T47D (cell line): ENCODE measurements around the gene CFAP47.
"Not testable (repeated sequence)": the region's sequence is repeated elsewhere in the genome, so short reads cannot be mapped to it uniquely, and the experiment has no call there.

Source experiments
- DNase-seq, 2 experiments: peaks; one replicate each; pipeline versions ENCODE4 v3.0.0 to v3.0.0-alpha.2; 2011 to 2012; ENCODE audit warnings: low read depth in 1 of 2, low spot score in 1 of 2
- JUND ChIP-seq: IDR thresholded peaks from 2 replicates; pipeline ENCODE4 v1.6.1; 2012; ENCODE audit warnings: low read depth
- in situ Hi-C: cut with HindIII; loops from 2 replicates; pipeline ENCODE4 v1.10.0; 2016; ENCODE audit warnings: low sequenced_read_pairs, low pct_unique_long_range_greater_than_20kb

CFAP47 gene, protein sequence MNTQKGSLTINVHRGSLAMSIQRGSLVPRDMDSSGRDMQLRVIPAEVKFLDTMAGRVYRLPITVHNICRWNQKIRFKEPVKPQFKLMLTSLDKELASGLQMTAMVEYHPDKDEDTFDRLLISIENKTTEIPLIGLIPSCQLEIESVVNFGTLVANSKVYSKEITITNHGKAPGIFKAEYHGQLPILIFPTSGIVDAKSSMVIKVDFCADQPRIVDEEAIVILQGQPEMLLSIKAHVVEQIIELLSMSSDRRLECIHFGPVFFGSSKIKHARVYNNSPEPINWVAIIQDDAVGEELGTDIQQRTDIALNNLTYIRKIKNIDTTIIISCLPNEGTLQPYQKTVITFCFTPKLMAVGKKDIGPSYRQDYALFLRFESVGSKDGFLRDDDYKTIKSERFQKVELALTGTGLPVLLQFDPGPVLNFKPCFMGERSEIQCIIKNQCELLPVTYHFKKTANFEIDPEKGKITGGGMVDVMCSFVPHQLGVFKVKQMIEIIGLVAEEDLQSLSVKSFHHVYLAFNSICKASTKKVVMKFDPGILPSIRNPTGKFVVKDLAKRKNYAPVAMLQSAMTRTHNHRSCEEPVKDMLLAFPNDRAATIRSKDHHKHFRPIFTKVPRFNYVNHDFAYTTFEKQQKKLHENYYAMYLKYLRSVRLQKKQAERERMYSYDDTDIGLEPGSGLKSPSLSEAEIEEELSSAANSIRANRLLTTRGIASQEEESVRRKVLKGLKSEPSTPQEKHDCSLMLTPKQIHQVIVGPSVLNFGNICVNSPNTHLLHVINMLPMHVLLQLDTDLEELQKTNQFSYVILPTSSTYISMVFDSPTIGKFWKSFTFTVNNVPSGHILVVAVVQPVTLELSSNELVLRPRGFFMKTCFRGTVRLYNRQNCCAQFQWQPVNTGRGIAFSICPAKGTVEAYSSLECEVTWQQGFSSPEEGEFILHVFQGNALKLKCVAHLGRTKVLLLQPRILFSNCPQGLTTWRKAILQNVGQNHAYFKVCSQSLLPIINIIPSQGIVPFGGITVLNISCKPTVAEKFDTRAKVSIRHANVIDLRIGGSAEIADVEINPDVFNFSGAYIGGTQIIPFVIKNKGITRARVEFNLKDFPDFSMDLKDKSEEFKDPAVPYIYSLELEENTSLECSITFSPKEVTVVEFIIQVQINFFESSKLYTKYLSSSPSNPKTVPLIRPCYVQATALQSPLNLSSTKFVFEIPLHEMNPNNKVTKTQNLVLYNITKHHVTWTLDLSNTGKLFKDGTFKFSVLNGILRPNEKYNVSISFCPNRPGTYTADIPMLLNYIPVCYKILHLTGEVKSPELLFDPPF (N-terminal part only)

DNA sequence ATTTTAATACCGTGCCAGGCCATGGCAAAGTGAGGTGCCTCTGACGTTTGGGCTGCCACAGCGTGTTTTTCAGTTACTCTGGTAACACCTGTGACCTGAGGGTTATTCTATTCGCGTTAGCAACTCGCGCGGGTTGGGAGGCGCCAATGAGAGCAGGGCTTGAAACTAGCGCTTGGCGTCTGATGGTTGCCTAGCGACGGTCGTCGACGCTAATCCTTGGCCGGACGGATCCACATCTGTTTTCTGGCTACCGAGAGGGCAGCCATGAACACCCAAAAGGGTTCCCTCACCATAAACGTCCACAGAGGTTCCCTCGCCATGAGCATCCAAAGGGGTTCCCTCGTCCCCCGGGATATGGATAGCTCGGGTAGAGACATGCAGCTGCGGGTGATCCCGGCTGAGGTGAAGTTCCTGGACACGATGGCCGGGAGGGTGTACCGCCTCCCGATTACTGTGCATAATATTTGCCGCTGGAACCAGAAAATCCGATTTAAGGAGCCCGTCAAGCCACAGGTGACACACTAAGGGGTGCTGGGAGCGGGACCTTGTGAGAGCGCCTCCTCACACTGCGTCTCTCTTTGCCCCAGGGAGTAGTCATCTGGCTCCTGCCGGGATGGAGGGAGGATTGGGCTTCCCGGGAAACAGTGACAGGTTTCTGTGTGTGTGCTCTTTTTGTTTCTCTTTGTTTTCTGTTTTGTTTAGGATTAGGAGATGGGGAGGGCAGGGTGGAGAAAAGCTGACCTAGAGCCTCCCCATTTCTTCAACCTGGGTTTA, at the start of gene CFAP47:
Gene CFAP47, plus strand, starts transcription at position 199 of the 774 bp plus-strand sequence. Its CDS starts 66 bp downstream, at position 265.
- in situ Hi-C loops = no loop called here
- DNase-seq = peak in 1 of 2 experiments; percentile 75
- TF ChIP-seq JUND = no peak

DNA sequence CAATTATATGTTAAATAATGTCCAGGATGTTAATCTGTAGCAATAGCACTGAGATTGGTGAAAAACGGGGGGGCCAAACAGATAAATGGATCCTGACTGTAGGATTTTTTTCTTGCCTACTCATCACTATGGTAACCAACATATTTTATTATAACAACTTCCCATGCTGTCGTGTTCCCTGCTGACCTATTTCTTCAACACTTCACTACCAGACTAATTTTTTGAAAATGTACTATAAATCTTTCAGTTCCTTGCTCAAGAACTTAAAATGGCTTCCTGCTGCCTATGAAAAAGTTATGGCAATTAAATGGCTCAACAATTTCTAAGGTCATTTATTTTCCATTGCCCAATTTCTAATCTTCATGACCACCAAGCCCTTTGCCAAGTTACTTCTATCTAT, 38.9 kb upstream of the CFAP47 start:
- in situ Hi-C loops = no loop called here
- DNase-seq = no peak
- TF ChIP-seq JUND = no peak

DNA sequence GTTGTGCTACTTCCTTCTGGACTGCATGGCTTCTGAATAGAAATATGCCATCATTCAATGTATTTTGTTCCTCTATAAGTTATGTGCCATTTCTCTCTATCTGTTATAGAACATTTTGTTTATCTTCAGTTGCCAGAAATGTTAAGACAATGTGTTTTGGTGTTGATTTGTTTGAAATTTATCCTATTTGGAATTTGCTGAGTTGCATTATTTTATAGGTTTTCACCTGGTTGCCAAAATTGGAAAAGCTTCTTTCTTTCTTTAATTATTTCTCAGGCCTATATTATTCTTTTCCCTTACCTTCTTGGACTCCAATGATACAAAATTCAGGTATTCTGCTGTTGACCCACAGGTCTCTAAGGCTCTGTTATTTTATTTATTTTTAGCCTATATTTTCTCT, 33.4 kb upstream of the CFAP47 start:
- TF ChIP-seq JUND = no peak
- DNase-seq = no peak
- in situ Hi-C loops = no loop called here

DNA sequence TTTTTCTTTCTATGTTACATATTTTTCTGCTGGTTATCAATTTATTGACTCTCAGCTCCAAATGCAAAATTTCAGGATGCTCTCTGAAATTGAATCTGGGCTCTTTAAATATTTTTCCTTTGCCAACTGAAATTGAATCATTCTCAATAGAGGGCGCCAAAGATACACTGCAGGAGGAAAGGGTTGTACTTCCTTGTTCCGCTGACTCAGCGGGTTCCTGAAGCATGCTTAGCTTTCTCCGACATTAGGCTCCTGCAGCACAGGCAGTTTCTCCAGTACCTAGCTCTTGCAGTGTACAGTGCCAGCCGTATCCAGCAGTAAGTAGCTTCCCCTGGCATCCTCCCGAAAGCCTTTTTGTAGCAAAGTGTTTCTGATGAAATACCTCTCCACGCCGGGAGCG, 28.8 kb upstream of the CFAP47 start:
- DNase-seq = peak; percentile 6 to 87
- in situ Hi-C loops = no loop called here
- TF ChIP-seq JUND = no peak

DNA sequence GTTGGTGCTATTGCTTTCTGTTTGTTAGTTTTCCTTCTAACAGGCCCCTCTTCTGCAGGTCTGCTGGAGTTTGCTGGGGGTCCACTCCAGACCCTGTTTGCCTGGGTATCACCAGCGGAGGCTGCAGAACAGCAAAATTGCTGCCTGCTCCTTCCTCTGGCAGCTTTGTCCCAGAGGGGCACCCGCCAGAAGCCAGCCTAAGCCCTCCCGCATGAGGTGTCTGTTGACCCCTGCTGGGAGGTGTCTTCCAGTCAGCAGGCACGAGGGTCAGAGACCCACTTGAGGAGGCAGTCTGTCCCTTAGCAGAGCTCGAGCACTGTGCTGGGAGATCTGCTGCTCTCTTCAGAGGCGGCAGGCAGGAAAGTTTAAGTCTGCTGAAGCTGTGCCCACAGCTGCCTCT, 67.3 kb downstream of the CFAP47 start:
- DNase-seq, in situ Hi-C loops: not testable (repeated sequence)

DNA sequence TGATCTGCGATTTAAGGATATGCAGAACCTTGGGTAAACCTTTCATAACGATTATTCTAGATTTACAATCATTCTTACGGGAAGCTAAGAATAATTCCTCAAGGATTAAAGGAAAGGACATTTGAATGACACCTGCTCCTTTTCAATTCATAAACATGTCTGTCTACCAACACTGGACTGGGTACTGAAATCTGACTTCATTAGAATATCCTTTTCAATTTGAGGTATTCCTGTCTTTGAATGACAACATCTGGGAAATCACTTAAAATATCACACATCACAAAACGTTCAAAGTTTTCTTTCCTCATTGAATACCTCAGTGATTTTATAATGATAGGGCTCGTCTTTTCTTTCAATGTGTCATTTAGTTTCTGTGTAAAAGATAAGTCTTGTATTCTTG, 87.7 kb downstream of the CFAP47 start:
- in situ Hi-C loops = no loop called here
- DNase-seq = no peak
- TF ChIP-seq JUND = no peak

DNA sequence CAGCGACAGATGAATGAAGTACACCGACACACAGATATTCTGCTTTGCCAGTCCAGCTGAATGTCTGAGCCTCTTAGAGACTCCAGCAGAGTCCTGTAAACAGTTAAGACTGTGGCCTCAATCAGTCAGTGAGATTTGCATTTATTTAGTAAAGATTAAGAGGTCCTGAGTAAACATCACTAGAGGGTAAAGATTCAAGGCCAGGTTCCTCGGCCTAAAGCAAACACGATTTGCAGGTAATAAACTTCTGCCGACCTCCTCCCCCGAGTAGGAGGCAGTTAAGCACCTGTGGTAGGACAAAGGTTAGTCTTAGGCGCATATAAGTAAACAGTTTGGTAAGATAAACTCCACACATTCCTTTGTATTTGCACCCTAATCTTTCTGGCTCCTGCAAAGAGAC, 99.6 kb downstream of the CFAP47 start:
- TF ChIP-seq JUND = no peak
- in situ Hi-C loops = no loop called here
- DNase-seq = no peak

DNA sequence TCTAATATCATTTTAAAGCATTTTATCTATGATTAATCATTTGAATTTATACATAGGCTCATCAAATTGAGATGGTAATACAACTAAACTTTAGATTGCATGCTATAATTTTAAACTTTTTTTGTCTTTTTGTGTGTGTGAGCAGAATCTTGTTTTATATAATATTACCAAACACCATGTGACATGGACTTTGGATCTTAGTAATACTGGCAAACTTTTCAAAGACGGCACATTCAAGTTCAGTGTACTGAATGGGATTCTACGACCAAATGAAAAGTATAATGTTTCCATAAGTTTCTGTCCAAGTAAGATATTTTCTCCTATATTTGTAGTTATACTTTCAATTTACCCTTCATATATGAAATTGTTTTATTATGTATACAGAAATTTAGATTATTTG, 116.0 kb downstream of the CFAP47 start:
- DNase-seq = no peak
- no peak for TF ChIP-seq JUND
- in situ Hi-C loops = no loop called here

DNA sequence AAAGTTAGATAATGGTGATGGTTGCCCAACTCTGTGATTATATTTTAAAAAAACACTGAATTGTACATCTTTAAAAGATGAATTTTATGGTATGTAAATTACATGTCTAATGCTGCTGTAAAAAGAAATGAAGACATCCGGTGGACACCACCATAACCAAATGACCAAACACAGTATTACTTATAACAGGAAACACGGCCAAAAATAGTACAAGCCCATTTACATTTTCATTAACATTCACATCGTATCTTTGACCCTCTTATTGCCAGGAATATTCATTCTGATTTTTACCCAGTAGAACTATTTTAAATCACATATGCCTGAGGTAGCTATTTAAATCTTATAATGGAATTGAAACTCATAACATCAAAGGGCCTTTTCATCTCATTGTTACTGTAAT, 143.2 kb downstream of the CFAP47 start:
- in situ Hi-C loops = no loop called here
- TF ChIP-seq JUND = no peak
- no peak for DNase-seq

DNA sequence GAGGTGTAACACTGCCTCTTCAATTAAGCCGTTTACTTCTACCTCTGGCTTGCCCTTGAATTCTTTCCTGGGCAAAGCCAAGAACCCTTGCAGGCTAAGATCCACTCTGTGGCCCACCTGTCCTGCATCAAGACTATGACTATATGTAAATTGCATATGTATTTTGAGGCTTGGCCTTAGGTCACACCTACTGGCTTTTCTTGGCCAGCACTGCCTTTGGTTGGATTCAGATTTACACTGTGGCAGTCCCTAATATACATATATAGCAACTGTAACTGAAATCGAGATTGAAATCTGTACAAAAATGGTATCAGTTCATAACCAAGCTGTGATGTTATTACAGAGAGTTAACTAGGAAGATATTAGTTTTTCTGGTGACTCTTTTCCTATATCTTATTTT, 151.5 kb downstream of the CFAP47 start:
- DNase-seq = no peak
- in situ Hi-C loops = no loop called here

DNA sequence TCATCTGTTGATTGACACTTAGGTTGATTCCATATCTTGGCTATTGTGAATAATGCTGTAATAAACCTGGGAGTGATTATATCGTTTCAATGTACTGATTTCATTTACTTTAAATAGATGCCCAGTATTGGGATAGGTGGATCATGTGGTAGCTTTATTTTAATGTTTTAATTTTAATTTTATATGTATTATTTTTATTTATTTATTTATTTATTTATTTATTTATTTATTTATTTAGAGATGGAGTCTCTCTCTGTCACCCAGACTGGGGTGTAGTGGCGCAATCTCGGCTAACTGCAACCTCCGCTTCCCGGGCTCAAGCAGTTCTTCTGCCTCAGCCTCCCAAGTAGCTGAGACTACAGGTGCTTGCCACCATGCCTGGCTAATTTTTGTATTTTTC, 155.5 kb downstream of the CFAP47 start:
- in situ Hi-C loops, DNase-seq: not testable (repeated sequence)

More for the DNA sequence above, 151.5 kb downstream of the CFAP47 start:
- no peak for TF ChIP-seq JUND

DNA sequence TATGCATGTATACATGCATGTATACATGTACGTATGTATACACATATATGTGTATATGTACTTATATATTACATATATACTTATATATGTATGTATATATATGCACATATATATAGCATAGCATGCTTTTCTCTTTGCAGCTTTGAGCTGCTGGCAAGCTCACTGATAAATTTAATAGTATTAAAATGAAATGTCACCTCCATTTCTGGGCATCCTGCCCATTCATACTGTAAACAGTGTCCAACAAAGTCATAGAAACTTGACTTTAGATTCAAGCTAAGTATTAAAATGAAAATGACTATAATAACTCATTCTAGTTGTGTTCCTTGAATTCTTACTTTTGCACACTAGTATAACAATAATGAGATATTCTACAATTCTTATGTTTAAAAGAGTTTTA, 163.7 kb downstream of the CFAP47 start:
- in situ Hi-C loops = no loop called here

More for the DNA sequence above, 163.7 kb downstream of the CFAP47 start:
- no peak for TF ChIP-seq JUND
- DNase-seq = no peak
